MCF 10A (cell line): ENCODE measurements around the gene MAP4. TPM values are rescaled to one million over a fixed set of nuclear protein-coding genes. Genes with fewer than 3 reads are reported as not detected.

Experiments used
- BruUV-seq: library from RNA; stranded (reverse); fragments of 400-500 nt; replicated peaks from 2 replicates; lab custom pipeline; 2021; lab: Mats Ljungman, UMichigan
- CTCF ChIA-PET: fragments of 300-600 bp; sonication (Branson Sonifier 250); formaldehyde crosslinking; extraction: SDS; loops from one replicate; lab custom pipeline; 2021; ENCODE audit warnings: antibody characterized with exemption, inconsistent platforms; lab: Yijun Ruan, JAX
- POLR2A ChIA-PET: fragments of 300-600, 350-650 bp; sonication (Branson Sonifier 250); formaldehyde crosslinking; extraction: SDS; loops from one replicate; lab custom pipeline; 2020; ENCODE audit warnings: antibody characterized with exemption, inconsistent platforms; lab: Yijun Ruan, JAX
- DNase-seq: peaks from one replicate; pipeline ENCODE4 v3.0.0-alpha.2; 2018; ENCODE audit not compliant: unreplicated experiment
- H3K27ac Mint-ChIP-seq: one replicate; pipeline ENCODE4 v1.8.0; 2022; ENCODE audit warnings: mild to moderate bottlenecking, low read depth, mixed read lengths; ENCODE audit not compliant: unreplicated experiment
- H3K27me3 Mint-ChIP-seq: one replicate; pipeline ENCODE4 v1.8.0; 2022; ENCODE audit warnings: mixed read lengths; ENCODE audit not compliant: insufficient read depth, unreplicated experiment
- H3K36me3 Mint-ChIP-seq: one replicate; pipeline ENCODE4 v1.8.0; 2022; ENCODE audit warnings: mild to moderate bottlenecking, moderate library complexity, mixed read lengths; ENCODE audit not compliant: insufficient read depth, unreplicated experiment
- H3K4me1 Mint-ChIP-seq: one replicate; pipeline ENCODE4 v1.8.0; 2022; ENCODE audit warnings: mixed read lengths; ENCODE audit not compliant: insufficient read depth, unreplicated experiment
- H3K4me3 Mint-ChIP-seq: one replicate; pipeline ENCODE4 v1.8.0; 2022; ENCODE audit warnings: mild to moderate bottlenecking, moderate library complexity, mixed read lengths; ENCODE audit not compliant: unreplicated experiment
- H3K9me3 Mint-ChIP-seq: one replicate; pipeline ENCODE4 v1.8.0; 2022; ENCODE audit warnings: mixed read lengths; ENCODE audit not compliant: unreplicated experiment
- CTCF ChIP-seq: fragments of 200-600 bp; IDR thresholded peaks from one replicate; pipeline ENCODE4 v1.8.0; 2022; ENCODE audit warnings: antibody characterized with exemption, mild to moderate bottlenecking; ENCODE audit not compliant: unreplicated experiment
- intact Hi-C: fragments of 100-400 bp; cut with micrococcal nuclease; formaldehyde crosslinking; loops from 2 replicates; pipeline ENCODE4 v1.14.1; 2022
- total RNA-seq: library from RNA; stranded (reverse); gene quantifications from 2 replicates; pipeline ENCODE4 v1.2.3, GENCODE V29; 2022

The MAP4 gene
- total RNA-seq, 1 experiment from 2014 or later = 217 TPM

GRCh38 chr3:47848599-47849117 lies 167.6 kb downstream of the MAP4 start:
- intact Hi-C loops = no loop called here
- no TSS peak for BruUV-seq
- POLR2A ChIA-PET = interaction anchor here (1.2 kb wide), 1 partner anchor 141 kb away, joined by 3 read pairs; no protein-coding TSS in a partner anchor
- Mint-ChIP-seq H3K36me3 (peaks cover 73% of the 10 kb centered on the region), H3K9me3 (no peaks in the 10 kb centered on the region), H3K4me3 (no peak overlapping the region), H3K27ac (no peak overlapping the region), H3K4me1 (no peaks in the 10 kb centered on the region), H3K27me3 (no peaks in the 10 kb centered on the region)
- no peak for DNase-seq
- CTCF ChIA-PET = interaction anchor here (1.3 to 2.4 kb wide), 2 partner anchors 16 to 303 kb away, joined by 4 to 16 read pairs; no protein-coding TSS in a partner anchor
- no peak for TF ChIP-seq CTCF

- H3K36me3 Mint-ChIP-seq = peaks cover 74% of the 10 kb centered on the region
- POLR2A ChIA-PET = no interaction called here
- H3K27ac Mint-ChIP-seq = no peak overlapping the region
Observed at GRCh38 chr3:47847801-47848518, 168.3 kb downstream of the MAP4 start.

GRCh38 chr3:47847260-47847659 lies 169.0 kb downstream of the MAP4 start:
- intact Hi-C loops = no loop called here
- H3K4me1 Mint-ChIP-seq = no peaks in the 10 kb centered on the region
- no peak for TF ChIP-seq CTCF
- CTCF ChIA-PET = interaction anchor here (0.6 to 0.7 kb wide), 2 partner anchors 23 to 152 kb away, joined by 3 read pairs; no protein-coding TSS in a partner anchor
- H3K9me3 Mint-ChIP-seq = no peaks in the 10 kb centered on the region
- H3K4me3 Mint-ChIP-seq = no peak overlapping the region
- no peak overlapping the region for H3K27ac Mint-ChIP-seq
- BruUV-seq = no TSS peak
- H3K36me3 Mint-ChIP-seq = peaks cover 76% of the 10 kb centered on the region
- POLR2A ChIA-PET = no interaction called here
- no peaks in the 10 kb centered on the region for H3K27me3 Mint-ChIP-seq
- no peak for DNase-seq

More at GRCh38 chr3:47847801-47848518, 168.3 kb downstream of the MAP4 start:
- no peak for TF ChIP-seq CTCF
- Mint-ChIP-seq H3K4me1 (no peaks in the 10 kb centered on the region), H3K9me3 (no peaks in the 10 kb centered on the region), H3K4me3 (no peak overlapping the region), H3K27me3 (no peaks in the 10 kb centered on the region)
- intact Hi-C loops = no loop called here
- CTCF ChIA-PET = interaction anchor here (0.6 to 2.4 kb wide), 3 partner anchors 24 to 304 kb away, joined by 3 to 16 read pairs (median 3); no protein-coding TSS in a partner anchor
- BruUV-seq = no TSS peak
- no peak for DNase-seq

GRCh38 chr3:47846880-47847248 lies 169.4 kb downstream of the MAP4 start:
- Mint-ChIP-seq H3K9me3 (no peaks in the 10 kb centered on the region), H3K27me3 (no peaks in the 10 kb centered on the region), H3K27ac (no peak overlapping the region), H3K4me1 (no peaks in the 10 kb centered on the region), H3K4me3 (no peak overlapping the region), H3K36me3 (peaks cover 80% of the 10 kb centered on the region)
- intact Hi-C loops = no loop called here
- TF ChIP-seq CTCF = no peak
- DNase-seq = no peak
- ChIA-PET CTCF (interaction anchor here (0.7 kb wide), 1 partner anchor 22 kb away, joined by 3 read pairs; no protein-coding TSS in a partner anchor), POLR2A (no interaction called here)
- no TSS peak for BruUV-seq
